GM18526 (cell line): ENCODE results near the gene DZIP1.

Experiments used
- POLR2A ChIP-seq: IDR thresholded peaks from 3 replicates; pipeline ENCODE4 v1.6.1; 2011; ENCODE audit not compliant: insufficient read length; ENCODE audit errors: extremely low read depth

Gene DZIP1

GRCh38 chr13:95579303-95579702 lies 65.2 kb downstream of the DZIP1 start:
- TF ChIP-seq POLR2A, result no peak

GRCh38 chr13:95573221-95573620 lies 71.3 kb downstream of the DZIP1 start:
- no peak for TF ChIP-seq POLR2A

GRCh38 chr13:95571941-95572340 lies 72.6 kb downstream of the DZIP1 start:
- TF ChIP-seq POLR2A, result no peak

- TF ChIP-seq POLR2A, result no peak
Observed at GRCh38 chr13:95570016-95570415, 74.5 kb downstream of the DZIP1 start.

- no peak for TF ChIP-seq POLR2A
Observed at GRCh38 chr13:95568131-95568530, 76.4 kb downstream of the DZIP1 start.

- TF ChIP-seq POLR2A, result no peak
Observed at GRCh38 chr13:95564733-95565291, 79.7 kb downstream of the DZIP1 start.

GRCh38 chr13:95564091-95564490 lies 80.4 kb downstream of the DZIP1 start:
- no peak for TF ChIP-seq POLR2A

GRCh38 chr13:95560387-95560786 lies 84.1 kb downstream of the DZIP1 start:
- TF ChIP-seq POLR2A, result no peak

- TF ChIP-seq POLR2A, result no peak
Observed at GRCh38 chr13:95559100-95559499, 85.4 kb downstream of the DZIP1 start.

- no peak for TF ChIP-seq POLR2A
Observed at GRCh38 chr13:95557013-95557412, 87.5 kb downstream of the DZIP1 start.

GRCh38 chr13:95553581-95554385 lies 90.7 kb downstream of the DZIP1 start:
- no peak for TF ChIP-seq POLR2A

GRCh38 chr13:95552539-95553441 lies 91.7 kb downstream of the DZIP1 start, which contains the start of gene CLDN10:
CLDN10 (plus strand) TSS chr13:95552720; CDS start chr13:95552754, 34 bp downstream.
- no peak for TF ChIP-seq POLR2A

GRCh38 chr13:95552208-95552538 lies 92.3 kb downstream of the DZIP1 start:
- TF ChIP-seq POLR2A, result no peak

GRCh38 chr13:95547531-95548167 lies 96.9 kb downstream of the DZIP1 start:
- TF ChIP-seq POLR2A, result no peak

GRCh38 chr13:95546919-95547318 lies 97.6 kb downstream of the DZIP1 start:
- no peak for TF ChIP-seq POLR2A
